Measurements from ENCODE around the gene MEOX2. TPM values are rescaled to one million over a fixed set of nuclear protein-coding genes. Genes with fewer than 3 reads are reported as not detected.

MEOX2 gene
- total and polyA plus RNA-seq, 9 donors = 42.8 to 125 (median 60.0) TPM

DNA sequence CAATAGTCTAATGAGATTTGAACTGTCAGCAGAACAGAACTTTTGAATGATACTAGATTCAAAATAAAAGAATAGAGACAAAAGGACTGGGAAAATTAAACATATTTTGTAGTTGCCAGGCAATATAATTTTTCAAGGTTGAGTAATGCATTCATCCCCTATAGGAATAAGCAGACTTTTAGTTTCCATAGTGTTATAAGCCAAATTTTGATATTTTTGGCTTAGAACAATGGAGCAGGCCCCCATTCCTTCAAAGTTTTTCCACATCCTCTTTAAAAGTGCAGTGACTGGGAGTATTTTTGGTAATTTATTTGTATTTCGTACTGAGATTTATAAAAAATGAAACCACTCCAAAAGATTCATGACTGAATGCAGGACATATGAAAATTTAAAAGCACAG, 24.0 kb downstream of the MEOX2 start:
- Histone ChIP-seq H3K4me1 (ENCODE audit: control insufficient read depth, insufficient read depth, low read length) (peaks cover 2% of the 10 kb centered on the region), H3K27ac (ENCODE audit: low read length) (peak overlapping the region; percentile 87), H3K9me3 (replicated peaks; ENCODE audit: control insufficient read depth, low read depth, low read length) (no peaks in the 10 kb centered on the region), H3K36me3 (ENCODE audit: control insufficient read depth, insufficient read depth, low read length) (peaks cover 9% of the 10 kb centered on the region), H3K4me3 (ENCODE audit: low read length) (no peak overlapping the region), H3K27me3 (ENCODE audit: control insufficient read depth, insufficient read depth, low read length) (no peaks in the 10 kb centered on the region)
- no CpG with 5 or more reads among the region's 1 CpG for WGBS (ENCODE audit: insufficient coverage)
- peak; percentile 97 for DNase-seq

DNA sequence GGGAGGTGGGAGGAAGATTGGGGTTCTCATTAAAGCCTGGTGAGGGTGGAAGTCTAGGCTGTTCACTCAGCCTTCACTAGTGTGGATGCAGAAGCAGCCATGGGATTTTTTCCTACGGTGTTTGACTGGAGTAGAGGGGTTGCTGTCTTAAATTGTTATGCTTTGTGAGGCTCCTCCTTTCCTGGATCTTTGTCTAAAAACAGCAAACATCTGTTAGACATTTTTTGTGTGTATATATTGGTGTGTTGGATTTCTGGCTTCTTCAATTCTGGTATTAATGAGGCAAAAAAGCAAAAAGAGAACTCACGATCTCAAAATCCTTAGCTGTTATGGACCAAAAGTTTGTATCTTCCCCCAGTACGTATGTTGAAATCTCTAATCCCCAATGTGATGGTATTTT, 28.2 kb downstream of the MEOX2 start:
- WGBS (ENCODE audit: insufficient coverage) = no CpG with 5 or more reads among the region's 3 CpGs
- peaks cover 2% of the 10 kb centered on the region for H3K4me1 ChIP-seq (ENCODE audit: control insufficient read depth, insufficient read depth, low read length)
- no peaks in the 10 kb centered on the region for H3K27me3 ChIP-seq (ENCODE audit: control insufficient read depth, insufficient read depth, low read length)
- no peak overlapping the region for H3K4me3 ChIP-seq (ENCODE audit: low read length)
- H3K27ac ChIP-seq (ENCODE audit: low read length) = peak overlapping the region; percentile 60
- H3K9me3 ChIP-seq (replicated peaks; ENCODE audit: control insufficient read depth, low read depth, low read length) = no peaks in the 10 kb centered on the region
- peak; percentile 77 for DNase-seq
- peaks cover 6% of the 10 kb centered on the region for H3K36me3 ChIP-seq (ENCODE audit: control insufficient read depth, insufficient read depth, low read length)

DNA sequence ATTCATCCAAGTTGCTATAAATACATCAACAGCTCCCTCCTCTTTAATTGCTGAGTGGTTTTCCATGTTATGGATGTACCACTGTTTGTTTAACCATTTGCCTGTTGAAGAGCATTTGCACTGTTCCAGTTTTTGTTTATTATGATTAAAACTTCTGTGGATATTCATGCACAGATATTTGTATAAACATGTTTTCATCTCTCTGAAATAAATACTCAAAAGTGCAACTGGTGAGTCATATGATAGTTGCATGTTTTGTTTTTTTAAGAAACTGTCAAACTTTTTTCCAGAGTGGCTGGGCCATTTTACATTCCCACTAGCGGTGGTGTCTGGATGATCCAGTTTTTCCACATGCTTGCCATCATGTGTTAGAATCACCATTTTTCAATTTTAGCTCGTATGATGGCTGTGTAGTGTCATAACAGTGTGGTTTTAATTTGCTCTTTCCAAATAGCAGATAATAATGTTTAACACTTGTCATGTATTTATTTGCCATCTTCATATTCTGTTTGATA, 33.6 kb downstream of the MEOX2 start:
- Histone ChIP-seq H3K9me3 (replicated peaks; ENCODE audit: control insufficient read depth, low read depth, low read length) (no peaks in the 10 kb centered on the region), H3K27ac (ENCODE audit: low read length) (no peak overlapping the region), H3K36me3 (ENCODE audit: control insufficient read depth, insufficient read depth, low read length) (peaks cover 2% of the 10 kb centered on the region), H3K4me1 (ENCODE audit: control insufficient read depth, insufficient read depth, low read length) (no peaks in the 10 kb centered on the region), H3K27me3 (ENCODE audit: control insufficient read depth, insufficient read depth, low read length) (no peaks in the 10 kb centered on the region), H3K4me3 (ENCODE audit: low read length) (no peak overlapping the region)
- DNase-seq = no peak
- no CpG with 5 or more reads among the region's 2 CpGs for WGBS (ENCODE audit: insufficient coverage)

GRCh38 chr7:15651693-15652092, 34.8 kb downstream of the MEOX2 start:
- Histone ChIP-seq H3K4me3 (ENCODE audit: low read length) (no peak overlapping the region), H3K36me3 (ENCODE audit: control insufficient read depth, insufficient read depth, low read length) (no peaks in the 10 kb centered on the region), H3K4me1 (ENCODE audit: control insufficient read depth, insufficient read depth, low read length) (no peaks in the 10 kb centered on the region), H3K27me3 (ENCODE audit: control insufficient read depth, insufficient read depth, low read length) (no peaks in the 10 kb centered on the region), H3K27ac (ENCODE audit: low read length) (no peak overlapping the region), H3K9me3 (replicated peaks; ENCODE audit: control insufficient read depth, low read depth, low read length) (no peaks in the 10 kb centered on the region)
- no CpG with 5 or more reads among the region's 1 CpG for WGBS (ENCODE audit: insufficient coverage)
- no peak for DNase-seq

DNA sequence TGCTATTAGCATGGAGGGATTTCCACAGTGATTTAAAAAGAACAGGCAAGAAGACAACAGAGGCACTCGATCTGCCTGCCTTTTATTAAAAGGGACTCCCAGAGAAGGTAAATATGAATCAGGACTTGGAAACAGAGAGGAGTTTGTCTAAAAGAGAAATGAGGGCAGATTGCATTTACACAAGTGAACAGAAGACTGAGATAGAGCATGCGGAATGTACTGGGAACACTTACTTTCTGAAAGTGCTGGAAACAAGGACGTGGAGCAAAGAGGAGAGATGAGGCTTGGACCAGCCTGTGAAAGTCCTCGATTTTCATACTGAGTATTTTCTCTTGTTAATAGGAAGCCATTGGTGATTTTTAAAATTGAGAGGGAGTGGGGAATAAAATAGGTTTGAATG, 35.7 kb downstream of the MEOX2 start:
- no peak for DNase-seq

GRCh38 chr7:15648461-15648961, 38.0 kb downstream of the MEOX2 start:
- H3K4me3 ChIP-seq (ENCODE audit: low read length) = no peak overlapping the region

More for the DNA sequence above, 35.7 kb downstream of the MEOX2 start:
- Histone ChIP-seq H3K36me3 (ENCODE audit: control insufficient read depth, insufficient read depth, low read length) (no peaks in the 10 kb centered on the region), H3K4me1 (ENCODE audit: control insufficient read depth, insufficient read depth, low read length) (no peaks in the 10 kb centered on the region), H3K27me3 (ENCODE audit: control insufficient read depth, insufficient read depth, low read length) (no peaks in the 10 kb centered on the region), H3K9me3 (replicated peaks; ENCODE audit: control insufficient read depth, low read depth, low read length) (no peaks in the 10 kb centered on the region), H3K4me3 (ENCODE audit: low read length) (no peak overlapping the region), H3K27ac (ENCODE audit: low read length) (no peak overlapping the region)
- WGBS (ENCODE audit: insufficient coverage) = 64% methylated on average over 4 of the region's 4 CpGs

DNA sequence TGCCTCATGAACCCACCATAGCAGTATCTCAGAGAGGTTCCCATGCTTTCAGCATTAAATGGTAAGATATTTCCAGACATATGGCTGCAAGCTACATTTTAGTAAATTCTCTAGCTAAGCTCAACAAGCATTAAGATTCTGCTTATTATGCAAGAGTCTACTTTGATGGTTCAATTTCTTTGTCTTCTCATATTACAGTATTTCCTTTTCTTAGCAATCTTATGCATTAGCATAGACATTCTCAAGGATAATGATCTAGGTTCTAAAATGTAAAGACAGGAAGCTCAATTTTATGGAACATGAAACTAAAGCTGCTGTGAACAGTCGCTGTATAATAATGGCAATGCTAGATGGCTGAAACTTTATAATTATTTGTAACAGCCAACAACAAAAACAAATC, 39.2 kb downstream of the MEOX2 start:
- WGBS (ENCODE audit: insufficient coverage) = no CpG with 5 or more reads among the region's 1 CpG
- Histone ChIP-seq H3K27ac (ENCODE audit: low read length) (no peak overlapping the region), H3K4me1 (ENCODE audit: control insufficient read depth, insufficient read depth, low read length) (no peaks in the 10 kb centered on the region), H3K4me3 (ENCODE audit: low read length) (no peak overlapping the region), H3K9me3 (replicated peaks; ENCODE audit: control insufficient read depth, low read depth, low read length) (no peaks in the 10 kb centered on the region), H3K36me3 (ENCODE audit: control insufficient read depth, insufficient read depth, low read length) (peaks cover 12% of the 10 kb centered on the region), H3K27me3 (ENCODE audit: control insufficient read depth, insufficient read depth, low read length) (no peaks in the 10 kb centered on the region)
- DNase-seq = no peak

More at GRCh38 chr7:15648461-15648961, 38.0 kb downstream of the MEOX2 start:
- no peak for DNase-seq
- Histone ChIP-seq H3K9me3 (replicated peaks; ENCODE audit: control insufficient read depth, low read depth, low read length) (no peaks in the 10 kb centered on the region), H3K27ac (ENCODE audit: low read length) (peak overlapping the region; percentile 58), H3K4me1 (ENCODE audit: control insufficient read depth, insufficient read depth, low read length) (no peaks in the 10 kb centered on the region), H3K27me3 (ENCODE audit: control insufficient read depth, insufficient read depth, low read length) (no peaks in the 10 kb centered on the region), H3K36me3 (ENCODE audit: control insufficient read depth, insufficient read depth, low read length) (peaks cover 4% of the 10 kb centered on the region)
- no CpG with 5 or more reads among the region's 5 CpGs for WGBS (ENCODE audit: insufficient coverage)

DNA sequence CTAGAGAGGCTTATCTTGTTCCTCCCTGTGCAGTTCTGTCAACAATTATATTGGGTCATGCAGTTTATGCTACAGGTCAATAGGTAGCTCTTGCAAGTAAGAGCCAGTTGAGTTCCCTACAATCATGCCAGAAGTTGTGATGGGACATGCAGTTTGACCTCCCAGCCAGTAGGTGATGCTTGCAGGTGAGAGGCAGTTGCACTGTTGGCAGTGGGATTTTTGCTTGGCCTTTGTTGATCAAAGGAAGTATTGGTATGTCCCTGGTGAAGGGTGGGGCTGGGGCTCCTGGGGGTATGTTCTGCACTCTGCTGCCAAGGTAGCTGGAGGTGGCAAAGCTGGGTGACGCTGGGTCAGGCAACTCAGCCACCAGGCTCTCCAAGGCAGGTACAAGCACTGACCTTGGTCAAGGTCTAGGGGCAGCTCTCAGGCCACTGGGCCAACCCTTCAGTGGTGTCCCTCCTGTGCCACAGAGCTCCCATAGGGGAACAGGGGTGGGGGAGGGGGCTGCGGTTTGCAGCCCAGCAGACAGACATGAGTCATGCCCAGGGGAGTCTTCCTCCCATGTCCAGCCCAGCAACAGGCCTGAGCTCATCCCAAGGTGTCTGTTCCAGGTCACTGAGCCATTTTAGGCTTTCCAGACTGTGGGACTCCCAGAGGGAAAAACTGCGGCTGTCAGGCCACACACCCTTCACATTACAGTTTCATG, 43.3 kb downstream of the MEOX2 start:
- no peaks in the 10 kb centered on the region for H3K27me3 ChIP-seq (ENCODE audit: control insufficient read depth, insufficient read depth, low read length)
- no peak overlapping the region for H3K27ac ChIP-seq (ENCODE audit: low read length)
- DNase-seq = no peak
- H3K9me3 ChIP-seq (replicated peaks; ENCODE audit: control insufficient read depth, low read depth, low read length) = no peaks in the 10 kb centered on the region
- WGBS (ENCODE audit: insufficient coverage) = 72% methylated on average over 2 of the region's 3 CpGs
- H3K36me3 ChIP-seq (ENCODE audit: control insufficient read depth, insufficient read depth, low read length) = peaks cover 12% of the 10 kb centered on the region
- no peaks in the 10 kb centered on the region for H3K4me1 ChIP-seq (ENCODE audit: control insufficient read depth, insufficient read depth, low read length)
- H3K4me3 ChIP-seq (ENCODE audit: low read length) = no peak overlapping the region

DNA sequence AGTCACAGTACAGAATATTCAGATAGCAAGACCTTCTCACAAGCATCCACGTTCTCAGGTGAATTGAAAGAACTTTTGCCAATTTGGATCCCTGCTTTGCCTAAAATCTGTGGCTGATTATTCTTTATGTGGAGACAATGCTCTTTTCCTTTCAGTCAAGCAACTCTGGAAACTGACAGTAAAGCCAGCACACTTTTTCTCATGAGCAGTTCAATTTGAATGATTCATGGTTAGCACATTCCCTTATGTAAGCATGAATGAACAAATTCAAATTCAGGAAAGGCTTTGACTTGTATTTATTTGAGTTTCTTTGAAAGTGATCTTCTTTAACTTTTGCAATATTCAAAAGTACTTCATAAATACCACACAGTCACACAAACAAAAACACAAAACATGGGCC, 57.6 kb downstream of the MEOX2 start:
- peaks cover 3% of the 10 kb centered on the region for H3K36me3 ChIP-seq (ENCODE audit: control insufficient read depth, insufficient read depth, low read length)
- no peak overlapping the region for H3K4me3 ChIP-seq (ENCODE audit: low read length)
- peak; percentile 50 for DNase-seq
- peaks cover 5% of the 10 kb centered on the region for H3K4me1 ChIP-seq (ENCODE audit: control insufficient read depth, insufficient read depth, low read length)
- no peaks in the 10 kb centered on the region for H3K9me3 ChIP-seq (replicated peaks; ENCODE audit: control insufficient read depth, low read depth, low read length)
- WGBS (ENCODE audit: insufficient coverage) = no CpG with 5 or more reads among the region's 1 CpG
- H3K27ac ChIP-seq (ENCODE audit: low read length) = no peak overlapping the region
- H3K27me3 ChIP-seq (ENCODE audit: control insufficient read depth, insufficient read depth, low read length) = no peaks in the 10 kb centered on the region

DNA sequence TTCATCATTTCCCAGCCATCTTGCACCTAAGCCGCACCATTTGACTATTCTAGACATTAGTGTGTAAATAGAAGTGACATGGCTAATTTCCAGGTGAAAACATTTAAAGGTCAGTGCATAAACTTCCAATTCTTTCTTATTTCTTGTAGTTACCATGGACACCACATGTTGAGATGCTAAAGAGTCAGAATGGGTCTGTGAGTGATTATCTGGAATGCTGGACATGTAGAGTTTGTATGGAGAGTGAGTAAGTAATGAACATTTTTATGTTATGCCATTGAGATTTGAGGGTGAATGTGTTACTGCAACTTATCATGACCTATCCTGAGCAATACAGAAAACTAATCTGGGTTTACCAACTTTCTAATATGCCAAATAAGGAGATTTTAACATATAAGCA, 60.4 kb downstream of the MEOX2 start:
- Histone ChIP-seq H3K4me3 (ENCODE audit: low read length) (no peak overlapping the region), H3K27ac (ENCODE audit: low read length) (no peak overlapping the region), H3K4me1 (ENCODE audit: control insufficient read depth, insufficient read depth, low read length) (peaks cover 5% of the 10 kb centered on the region), H3K9me3 (replicated peaks; ENCODE audit: control insufficient read depth, low read depth, low read length) (no peaks in the 10 kb centered on the region), H3K27me3 (ENCODE audit: control insufficient read depth, insufficient read depth, low read length) (no peaks in the 10 kb centered on the region), H3K36me3 (ENCODE audit: control insufficient read depth, insufficient read depth, low read length) (peaks cover 8% of the 10 kb centered on the region)
- WGBS (ENCODE audit: insufficient coverage) = no CpG with 5 or more reads among the region's 1 CpG
- DNase-seq = no peak

Measured in muscle of leg (tissue), 11 donors.